HG02852 (cell line): ENCODE data around the gene PCBP3.
"Not testable (repeated sequence)": the region's sequence is repeated elsewhere in the genome, so short reads cannot be mapped to it uniquely, and the experiment has no call there.

Experiments
- ATAC-seq: cut with Tn5 transposase; IDR thresholded peaks from one replicate; pipeline ENCODE4 v1.9.1; 2021; ENCODE audit warnings: mild to moderate bottlenecking, moderate library complexity; ENCODE audit not compliant: unreplicated experiment

The PCBP3 gene

GRCh38 chr21:45939521-45940045 lies 296.1 kb downstream of the PCBP3 start:
- no peak for ATAC-seq

GRCh38 chr21:45940091-45940490 lies 296.6 kb downstream of the PCBP3 start:
- ATAC-seq: no peak

GRCh38 chr21:45940621-45941337 lies 297.3 kb downstream of the PCBP3 start:
- no peak for ATAC-seq

GRCh38 chr21:45941338-45941710 lies 297.8 kb downstream of the PCBP3 start:
- ATAC-seq: no peak

DNA sequence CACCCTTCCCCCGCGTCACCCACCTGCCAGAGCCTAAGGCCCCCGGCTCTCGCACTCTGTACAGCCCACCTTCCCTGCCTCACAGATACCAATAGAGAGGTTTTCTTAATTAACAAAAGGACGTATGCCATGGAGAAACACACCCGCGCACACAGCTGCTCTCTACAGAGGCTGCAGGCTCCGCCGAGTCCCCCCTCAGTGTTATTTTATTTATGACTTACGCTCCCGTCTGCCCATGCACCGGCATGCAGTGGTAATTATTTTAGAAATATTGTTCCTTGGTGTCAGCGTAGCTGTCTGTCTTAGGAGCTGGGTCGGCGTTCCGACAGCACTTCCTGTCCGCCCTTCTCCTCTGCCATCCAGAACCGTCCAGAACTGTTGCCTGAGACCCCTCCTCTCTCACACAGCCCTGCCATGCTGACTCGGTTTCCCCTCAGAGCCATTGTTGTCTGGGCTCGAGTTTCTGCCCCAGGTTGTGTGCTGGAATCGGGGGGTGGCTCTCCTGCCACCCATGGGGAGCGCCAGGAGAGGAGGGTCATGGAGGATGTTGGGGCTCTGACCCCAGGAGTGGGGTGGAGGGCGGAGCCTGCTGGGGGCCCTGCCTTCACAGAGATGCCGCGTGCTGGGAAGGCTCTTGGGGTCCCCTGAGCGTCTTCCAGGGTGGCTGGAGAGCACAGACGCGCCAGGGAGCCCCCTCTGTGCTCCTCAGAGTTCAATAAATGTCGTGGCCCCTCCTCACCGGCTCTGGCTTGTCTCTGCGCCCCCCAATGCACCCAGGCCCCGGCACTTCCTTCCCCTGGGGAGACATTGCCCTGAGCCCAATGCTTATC lies 298.4 kb downstream of the PCBP3 start:
- no peak for ATAC-seq

DNA sequence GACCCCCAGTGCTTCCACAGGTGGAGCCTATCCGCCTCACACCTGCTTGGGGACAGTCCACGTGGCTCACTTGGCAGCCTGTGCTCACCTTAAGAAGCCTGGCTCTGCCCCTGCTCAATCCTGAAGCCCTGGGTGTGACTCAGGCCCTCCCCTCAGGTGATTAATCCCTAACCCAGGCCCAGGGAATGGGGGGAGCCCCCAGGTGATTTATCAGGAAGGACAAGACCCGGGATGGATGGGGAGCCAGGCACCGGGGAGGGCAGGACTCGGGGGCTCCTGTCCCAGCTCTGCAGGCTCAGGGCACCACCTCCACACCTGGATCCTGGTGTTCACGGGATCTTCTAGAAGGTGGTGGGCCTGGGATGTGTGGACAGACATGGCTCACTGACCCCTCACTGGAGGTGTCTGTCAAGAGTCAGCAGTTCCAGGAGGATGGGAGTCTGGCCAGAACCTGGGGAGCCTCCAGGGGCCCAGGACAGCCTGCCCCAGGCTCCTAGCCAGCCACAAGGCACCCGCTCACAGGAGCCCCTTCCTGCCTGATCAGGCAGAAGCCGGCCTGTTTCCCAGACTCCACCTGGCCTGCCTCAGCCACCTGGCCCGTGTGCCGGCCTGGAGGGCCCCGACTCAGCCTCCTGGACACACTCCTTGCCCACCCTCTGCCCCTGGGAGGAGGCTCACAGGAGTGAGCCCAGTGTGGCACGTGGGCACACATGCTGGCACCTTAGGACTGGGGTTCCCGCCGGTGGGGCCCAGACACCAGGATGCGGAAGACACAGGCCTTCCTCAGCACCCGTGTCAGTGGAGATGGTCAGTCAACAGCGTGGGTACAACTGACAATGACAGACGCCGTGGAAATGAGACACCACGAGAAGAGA lies 299.5 kb downstream of the PCBP3 start:
- ATAC-seq: no peak

DNA sequence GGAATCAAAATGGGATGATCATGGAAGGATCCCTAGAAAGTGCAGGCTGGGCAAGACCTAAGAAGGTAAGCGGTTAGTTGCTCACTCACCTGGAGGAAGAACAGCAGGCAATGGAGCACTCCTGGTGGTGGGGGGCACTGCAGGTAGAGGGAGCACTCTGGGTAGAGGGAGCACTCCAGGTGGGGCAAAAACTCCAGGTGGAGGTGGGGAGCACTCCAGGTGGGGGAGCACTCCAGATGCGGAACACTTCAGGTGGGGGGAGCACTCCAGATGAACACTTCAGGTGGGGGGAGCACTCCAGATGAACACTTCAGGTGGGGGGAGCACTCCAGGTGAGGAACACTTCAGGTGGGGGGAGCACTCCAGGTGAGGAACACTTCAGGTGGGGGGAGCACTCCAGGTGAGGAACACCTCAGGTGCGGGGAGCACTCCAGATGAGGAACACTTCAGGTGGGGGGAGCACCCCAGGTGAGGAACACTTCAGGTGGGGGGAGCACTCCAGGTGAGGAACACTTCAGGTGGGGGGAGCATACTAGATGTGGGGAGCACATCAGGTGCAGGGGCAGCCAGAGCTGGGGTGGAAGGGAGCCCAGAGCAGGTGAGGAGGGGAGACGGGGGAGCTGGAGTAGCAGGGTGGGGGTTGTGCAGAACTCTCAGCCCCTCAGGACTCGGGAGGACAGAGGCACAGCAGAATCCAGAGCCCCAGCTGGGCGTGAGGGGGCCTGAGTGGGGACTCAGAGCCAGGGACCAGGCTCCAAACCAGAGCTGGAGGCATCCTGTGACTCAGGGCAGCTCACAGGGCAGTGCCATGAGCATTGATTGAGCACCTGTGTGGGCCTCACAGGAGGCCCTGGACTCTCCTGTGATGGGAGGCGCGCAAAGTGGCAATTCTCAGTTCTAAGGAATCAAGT lies 300.4 kb downstream of the PCBP3 start:
- ATAC-seq: no peak

- ATAC-seq: no peak
These were observed 301.1 kb downstream of the PCBP3 start for GRCh38 chr21:45944601-45945000.

GRCh38 chr21:45945066-45945867 lies 301.7 kb downstream of the PCBP3 start:
- no peak for ATAC-seq

DNA sequence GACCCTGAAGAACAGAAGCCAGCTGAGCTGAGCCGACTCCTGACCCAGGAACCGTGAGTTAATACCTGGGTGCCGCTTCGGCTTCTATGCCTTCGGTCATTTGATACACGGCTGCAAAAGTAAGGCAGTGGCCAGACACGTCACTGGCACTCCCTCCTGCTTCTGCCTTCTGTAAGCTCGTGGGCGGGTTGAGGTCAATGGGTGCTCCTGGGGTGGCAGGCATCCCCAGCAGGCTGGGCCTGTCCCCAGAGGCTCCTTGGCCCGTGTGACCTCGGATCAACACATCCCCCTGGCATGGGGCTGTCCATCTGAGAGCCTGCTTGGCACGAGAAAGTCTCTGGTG lies 302.3 kb downstream of the PCBP3 start:
- no peak for ATAC-seq

- no peak for ATAC-seq
These were observed 303.8 kb downstream of the PCBP3 start for GRCh38 chr21:45947296-45947695.

- no peak for ATAC-seq
These were observed 304.3 kb downstream of the PCBP3 start for GRCh38 chr21:45947716-45948255.

DNA sequence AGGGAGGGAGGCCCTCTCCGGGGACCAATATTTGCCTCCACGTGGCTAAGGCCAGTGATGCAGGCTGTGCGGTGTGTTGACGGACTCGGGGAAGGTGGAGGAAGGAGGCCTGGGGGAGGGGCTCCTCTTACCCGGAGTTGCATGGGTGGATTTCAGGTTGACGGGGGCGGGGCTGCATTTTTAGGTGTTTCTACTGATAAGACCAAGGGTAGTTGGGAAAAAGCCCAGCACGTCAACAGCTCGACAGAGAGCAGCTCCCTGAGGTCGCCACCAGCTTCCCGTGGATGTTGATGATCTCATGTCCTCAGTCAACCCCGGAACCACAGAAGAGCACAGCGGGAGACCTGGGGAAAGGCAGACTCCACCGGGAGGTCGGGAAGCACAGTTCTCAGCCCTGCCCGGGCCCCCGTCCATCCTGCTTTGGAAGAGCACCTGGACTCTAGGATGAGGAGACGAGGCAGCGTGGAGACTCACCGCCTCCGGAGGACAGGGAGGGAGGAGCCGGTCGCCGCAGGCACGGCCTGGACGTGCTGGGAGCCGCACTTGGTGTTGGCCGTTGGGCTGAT lies 305.1 kb downstream of the PCBP3 start:
- no peak for ATAC-seq

DNA sequence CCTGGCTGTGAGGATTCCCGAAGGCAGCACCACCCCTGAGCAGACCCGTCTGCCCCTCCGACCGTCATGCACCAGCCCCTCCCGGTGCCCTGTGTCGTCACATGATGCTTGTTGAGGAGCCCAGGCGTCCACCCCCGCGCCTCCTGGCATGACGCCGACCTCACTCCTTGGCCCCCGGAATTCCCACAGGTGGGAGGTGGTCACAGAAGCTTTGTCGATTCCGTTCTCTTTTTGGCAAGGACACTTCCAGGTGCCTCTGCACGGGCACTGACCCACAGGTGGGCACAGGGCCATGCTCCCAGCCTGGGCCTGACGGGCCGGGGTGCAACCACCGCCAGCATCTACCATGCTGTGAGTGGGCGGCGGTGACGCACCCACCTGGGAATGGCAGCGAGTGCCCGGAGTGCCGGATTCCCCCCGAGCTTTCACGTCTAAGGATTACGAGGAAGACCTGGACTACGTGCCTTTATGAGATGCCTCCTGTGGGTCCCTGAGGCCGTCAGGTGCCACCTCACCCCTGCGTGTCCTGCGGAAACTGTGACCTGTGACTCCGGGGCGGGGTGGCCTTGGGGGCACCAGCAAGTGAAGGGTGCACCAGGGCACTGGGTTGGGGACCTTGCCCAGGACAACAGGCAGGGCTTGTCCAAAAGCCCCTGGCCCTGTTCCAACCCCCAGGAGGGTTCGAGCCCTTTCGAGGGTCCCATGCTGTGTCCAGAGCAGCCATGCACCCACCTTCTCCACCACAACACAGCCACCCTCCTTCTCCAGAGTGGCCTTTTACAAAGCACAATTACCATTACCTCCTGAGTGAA lies 306.6 kb downstream of the PCBP3 start:
- ATAC-seq: no peak

- no peak for ATAC-seq
These were observed 307.4 kb downstream of the PCBP3 start for GRCh38 chr21:45950740-45951515.

DNA sequence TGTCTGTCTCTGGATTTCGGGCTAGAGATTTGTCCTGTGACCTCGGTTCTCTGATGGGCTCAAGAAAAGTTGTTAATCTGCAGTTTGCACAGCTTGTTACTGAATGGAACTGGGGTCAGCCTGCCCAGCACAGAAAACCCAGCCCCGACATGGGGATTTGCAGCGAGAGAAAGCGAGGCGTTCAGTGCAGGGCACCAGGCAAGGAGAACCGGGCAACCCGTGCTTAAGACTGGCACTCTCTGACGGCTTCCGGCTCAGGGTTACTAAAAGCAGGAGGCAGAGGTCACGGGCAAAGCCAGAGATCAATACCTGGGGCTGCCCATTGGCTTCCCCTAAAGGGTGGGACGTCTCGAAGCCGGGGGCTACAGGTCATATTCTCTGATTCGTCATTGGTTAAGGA lies 308.2 kb downstream of the PCBP3 start:
- no peak for ATAC-seq

DNA sequence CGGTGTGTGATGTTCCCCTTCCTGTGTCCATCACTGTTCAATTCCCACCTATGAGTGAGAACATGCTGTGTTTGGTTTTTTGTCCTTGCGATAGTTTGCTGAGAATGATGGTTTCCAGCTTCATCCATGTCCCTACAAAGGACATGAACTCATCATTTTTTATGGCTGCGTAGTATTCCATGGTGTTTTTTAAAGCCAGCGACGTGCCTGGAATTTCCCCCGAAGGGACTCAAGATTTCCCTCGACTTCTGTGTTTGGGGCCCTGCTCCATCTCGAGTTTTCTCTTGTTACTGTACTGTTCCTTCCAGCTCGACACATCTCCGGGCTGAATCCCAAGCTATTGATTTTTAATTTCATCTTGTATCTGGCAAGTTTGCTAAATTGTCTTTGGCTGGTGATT lies 309.0 kb downstream of the PCBP3 start:
- not testable (repeated sequence) for ATAC-seq
